K562 (cell line): Measurements from ENCODE around the gene DGCR6L. TPM values are rescaled to one million over a fixed set of nuclear protein-coding genes. Genes with fewer than 3 reads are reported as not detected.

ENCODE experiments used
- ETV1 ChIP-seq: fragments of 450-650 bp; conservative IDR thresholded peaks from 2 replicates; pipeline ENCODE4 v1.6.1; 2016; ENCODE audit warnings: missing genetic modification characterization, control low read depth, low read depth, missing compliant biosample characterization
- NFIC ChIP-seq: fragments of 450-650 bp; IDR thresholded peaks from 2 replicates; pipeline ENCODE4 v1.6.1; 2017; ENCODE audit warnings: mild to moderate bottlenecking, inconsistent platforms
- SMAD4 ChIP-seq: fragments of 250-450 bp; sonication (Bioruptor Pico); conservative IDR thresholded peaks from 2 replicates; pipeline ENCODE4 v1.8.0; 2021; ENCODE audit warnings: inconsistent platforms, mild to moderate bottlenecking, moderate library complexity
- TAF9B ChIP-seq: fragments of 450-650 bp; IDR thresholded peaks from 2 replicates; pipeline ENCODE4 v1.6.1; 2018; ENCODE audit warnings: mild to moderate bottlenecking; ENCODE audit not compliant: partially characterized antibody
- TARDBP ChIP-seq: fragments of 450-650 bp; IDR thresholded peaks from 2 replicates; pipeline ENCODE4 v1.6.1; 2016
- ZNF384 ChIP-seq: IDR thresholded peaks from 2 replicates; pipeline ENCODE4 v1.6.1; 2012; ENCODE audit warnings: low read depth, low read length, improper control_type of control experiment
- polyA plus RNA-seq, 8 experiments: library from polyadenylated mRNA; depleted of rRNA in 4 of 8; stranded (reverse) in 5 of 8; unstranded in 3 of 8; fragments of >200 nt; fragmentation: Nextera tagmentation in 2 of 8; fragmentation: Illumina TruSeq in 1 of 8; extraction: Ambion mirVana in 2 of 8; extraction: Trizol in 1 of 8; gene quantifications; 2 replicates each; pipeline versions ENCODE4 v1.2.1 to v1.2.3, GENCODE V29; 2011 to 2014; ENCODE audit warnings: inconsistent platforms in 1 of 8, missing spikeins in 1 of 8
- total RNA-seq, 7 experiments: library from RNA; depleted of rRNA in 6 of 7; stranded (reverse); fragments of >200 nt in 6 of 7; fragmentation: Illumina TruSeq in 2 of 7; extraction: Trizol in 2 of 7; gene quantifications; 2 replicates each; pipeline versions ENCODE4 v1.2.1 to v1.2.3, GENCODE V29; 2011 to 2021; ENCODE audit warnings: low replicate concordance in 1 of 7
- TF ChIP-seq, protein P1 (sequence below), 2 experiments: IDR thresholded peaks in 1 of 2; conservative IDR thresholded peaks in 1 of 2; 2 replicates each; pipeline ENCODE4 v1.6.1; 2016; ENCODE audit warnings: low read depth in 2 of 2, mild to moderate bottlenecking in 1 of 2, missing compliant biosample characterization in 1 of 2, missing genetic modification characterization in 1 of 2, moderate library complexity in 1 of 2
- TF ChIP-seq, protein P2 (sequence below): sonication (generic); formaldehyde crosslinking; IDR thresholded peaks from 2 replicates; pipeline ENCODE4 v1.8.0; 2022; ENCODE audit warnings: missing genetic modification reagents, mild to moderate bottlenecking, borderline replicate concordance
- TF ChIP-seq, protein P3 (sequence below): IDR thresholded peaks from 2 replicates; pipeline ENCODE4 v1.6.1; 2011; ENCODE audit not compliant: insufficient read length; ENCODE audit errors: extremely low read depth
- TF ChIP-seq, protein P4 (sequence below): sonication (generic); formaldehyde crosslinking; IDR thresholded peaks from 2 replicates; pipeline ENCODE4 v1.8.0; 2023; ENCODE audit warnings: missing genetic modification reagents, mild to moderate bottlenecking, borderline replicate concordance

DGCR6L gene
- total and polyA plus RNA-seq, 9 of the 15 experiments (the other 6 are each of a cell fraction or from before 2014, with no cell fraction given): 3.6 to 151 (median 51.0) TPM

DNA sequence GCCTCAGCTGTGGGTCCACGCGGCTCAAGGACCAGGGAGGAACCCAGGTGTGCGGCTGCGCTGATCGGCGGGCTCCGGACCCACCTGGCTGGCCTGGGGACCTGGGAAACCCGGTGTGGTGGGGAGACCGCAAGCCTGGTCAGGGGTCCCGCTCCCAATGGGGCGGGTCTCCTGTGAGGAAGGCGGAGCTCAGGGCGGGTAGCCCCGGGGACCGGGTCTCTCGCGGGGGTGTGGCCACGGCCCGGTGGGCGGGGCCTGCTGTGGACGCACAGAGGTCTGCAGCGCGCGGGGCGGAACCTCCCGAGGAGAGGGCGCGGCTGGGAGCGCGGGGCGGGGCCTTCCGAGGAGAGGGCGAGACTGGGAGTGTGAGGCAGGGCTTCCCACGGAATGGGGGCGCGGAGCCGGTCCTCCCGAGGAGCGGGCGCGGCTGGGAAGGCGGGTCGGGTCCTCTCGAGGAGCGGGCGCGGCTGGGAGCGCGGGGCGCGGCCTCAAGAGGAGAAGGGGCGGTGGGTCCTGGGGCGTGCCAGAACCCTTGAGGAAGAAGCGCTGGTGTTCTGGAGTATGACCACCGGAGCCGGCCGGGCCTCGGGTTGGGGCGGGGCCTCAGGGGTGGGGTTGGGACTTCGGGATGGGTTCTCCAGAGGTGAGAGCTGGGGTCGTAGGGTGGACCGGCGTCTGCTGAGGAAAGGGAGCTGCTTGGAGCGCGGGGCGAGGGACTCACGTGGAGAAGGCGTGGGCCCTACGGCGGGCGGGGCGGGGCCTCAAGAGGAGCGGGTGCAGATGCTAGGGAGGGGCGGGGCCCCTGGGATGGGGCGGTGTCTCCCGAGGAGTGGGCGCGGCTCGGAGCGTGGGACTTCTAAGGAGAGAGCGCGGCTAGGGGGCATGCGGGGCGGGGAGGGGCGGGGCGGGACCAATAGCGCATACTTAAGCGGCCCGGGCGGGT lies 20.8 kb downstream of the DGCR6L start (continued):
- TF ChIP-seq, protein P1, sequence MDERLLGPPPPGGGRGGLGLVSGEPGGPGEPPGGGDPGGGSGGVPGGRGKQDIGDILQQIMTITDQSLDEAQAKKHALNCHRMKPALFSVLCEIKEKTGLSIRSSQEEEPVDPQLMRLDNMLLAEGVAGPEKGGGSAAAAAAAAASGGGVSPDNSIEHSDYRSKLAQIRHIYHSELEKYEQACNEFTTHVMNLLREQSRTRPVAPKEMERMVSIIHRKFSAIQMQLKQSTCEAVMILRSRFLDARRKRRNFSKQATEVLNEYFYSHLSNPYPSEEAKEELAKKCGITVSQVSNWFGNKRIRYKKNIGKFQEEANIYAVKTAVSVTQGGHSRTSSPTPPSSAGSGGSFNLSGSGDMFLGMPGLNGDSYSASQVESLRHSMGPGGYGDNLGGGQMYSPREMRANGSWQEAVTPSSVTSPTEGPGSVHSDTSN (CRISPR knock-in tag; IDR thresholded peaks at IDR 0.05; ENCODE audit: low read depth): no peak
- TF ChIP-seq, protein P1 (tag; conservative IDR thresholded peaks at IDR 0.05; ENCODE audit: low read depth): no peak
- no peak for TF ChIP-seq NFIC
- TF ChIP-seq TAF9B: no peak
- TF ChIP-seq, protein P2, sequence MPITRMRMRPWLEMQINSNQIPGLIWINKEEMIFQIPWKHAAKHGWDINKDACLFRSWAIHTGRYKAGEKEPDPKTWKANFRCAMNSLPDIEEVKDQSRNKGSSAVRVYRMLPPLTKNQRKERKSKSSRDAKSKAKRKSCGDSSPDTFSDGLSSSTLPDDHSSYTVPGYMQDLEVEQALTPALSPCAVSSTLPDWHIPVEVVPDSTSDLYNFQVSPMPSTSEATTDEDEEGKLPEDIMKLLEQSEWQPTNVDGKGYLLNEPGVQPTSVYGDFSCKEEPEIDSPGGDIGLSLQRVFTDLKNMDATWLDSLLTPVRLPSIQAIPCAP (CRISPR knock-in tag): no peak
- TF ChIP-seq, protein P3, sequence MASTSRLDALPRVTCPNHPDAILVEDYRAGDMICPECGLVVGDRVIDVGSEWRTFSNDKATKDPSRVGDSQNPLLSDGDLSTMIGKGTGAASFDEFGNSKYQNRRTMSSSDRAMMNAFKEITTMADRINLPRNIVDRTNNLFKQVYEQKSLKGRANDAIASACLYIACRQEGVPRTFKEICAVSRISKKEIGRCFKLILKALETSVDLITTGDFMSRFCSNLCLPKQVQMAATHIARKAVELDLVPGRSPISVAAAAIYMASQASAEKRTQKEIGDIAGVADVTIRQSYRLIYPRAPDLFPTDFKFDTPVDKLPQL: no peak
- peak; percentile 57; the same call in 1 of the 2 replicates for TF ChIP-seq SMAD4 (CRISPR knock-in tag)
- TF ChIP-seq, protein P4, sequence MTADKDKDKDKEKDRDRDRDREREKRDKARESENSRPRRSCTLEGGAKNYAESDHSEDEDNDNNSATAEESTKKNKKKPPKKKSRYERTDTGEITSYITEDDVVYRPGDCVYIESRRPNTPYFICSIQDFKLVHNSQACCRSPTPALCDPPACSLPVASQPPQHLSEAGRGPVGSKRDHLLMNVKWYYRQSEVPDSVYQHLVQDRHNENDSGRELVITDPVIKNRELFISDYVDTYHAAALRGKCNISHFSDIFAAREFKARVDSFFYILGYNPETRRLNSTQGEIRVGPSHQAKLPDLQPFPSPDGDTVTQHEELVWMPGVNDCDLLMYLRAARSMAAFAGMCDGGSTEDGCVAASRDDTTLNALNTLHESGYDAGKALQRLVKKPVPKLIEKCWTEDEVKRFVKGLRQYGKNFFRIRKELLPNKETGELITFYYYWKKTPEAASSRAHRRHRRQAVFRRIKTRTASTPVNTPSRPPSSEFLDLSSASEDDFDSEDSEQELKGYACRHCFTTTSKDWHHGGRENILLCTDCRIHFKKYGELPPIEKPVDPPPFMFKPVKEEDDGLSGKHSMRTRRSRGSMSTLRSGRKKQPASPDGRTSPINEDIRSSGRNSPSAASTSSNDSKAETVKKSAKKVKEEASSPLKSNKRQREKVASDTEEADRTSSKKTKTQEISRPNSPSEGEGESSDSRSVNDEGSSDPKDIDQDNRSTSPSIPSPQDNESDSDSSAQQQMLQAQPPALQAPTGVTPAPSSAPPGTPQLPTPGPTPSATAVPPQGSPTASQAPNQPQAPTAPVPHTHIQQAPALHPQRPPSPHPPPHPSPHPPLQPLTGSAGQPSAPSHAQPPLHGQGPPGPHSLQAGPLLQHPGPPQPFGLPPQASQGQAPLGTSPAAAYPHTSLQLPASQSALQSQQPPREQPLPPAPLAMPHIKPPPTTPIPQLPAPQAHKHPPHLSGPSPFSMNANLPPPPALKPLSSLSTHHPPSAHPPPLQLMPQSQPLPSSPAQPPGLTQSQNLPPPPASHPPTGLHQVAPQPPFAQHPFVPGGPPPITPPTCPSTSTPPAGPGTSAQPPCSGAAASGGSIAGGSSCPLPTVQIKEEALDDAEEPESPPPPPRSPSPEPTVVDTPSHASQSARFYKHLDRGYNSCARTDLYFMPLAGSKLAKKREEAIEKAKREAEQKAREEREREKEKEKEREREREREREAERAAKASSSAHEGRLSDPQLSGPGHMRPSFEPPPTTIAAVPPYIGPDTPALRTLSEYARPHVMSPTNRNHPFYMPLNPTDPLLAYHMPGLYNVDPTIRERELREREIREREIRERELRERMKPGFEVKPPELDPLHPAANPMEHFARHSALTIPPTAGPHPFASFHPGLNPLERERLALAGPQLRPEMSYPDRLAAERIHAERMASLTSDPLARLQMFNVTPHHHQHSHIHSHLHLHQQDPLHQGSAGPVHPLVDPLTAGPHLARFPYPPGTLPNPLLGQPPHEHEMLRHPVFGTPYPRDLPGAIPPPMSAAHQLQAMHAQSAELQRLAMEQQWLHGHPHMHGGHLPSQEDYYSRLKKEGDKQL (CRISPR knock-in tag): peak; percentile 99; the same call in 1 of the 2 replicates
- no peak; the same call in 1 of the 2 replicates for TF ChIP-seq TARDBP
- no peak for TF ChIP-seq ZNF384
- TF ChIP-seq ETV1 (tag): no peak
